ENCODE data around the gene DGCR2.
A peak's percentile ranks its signal among the peaks of the same experiment; 100 is the strongest.
"Not testable (repeated sequence)": the region's sequence is repeated elsewhere in the genome, so short reads cannot be mapped to it uniquely, and the experiment has no call there.

The DGCR2 gene

DNA sequence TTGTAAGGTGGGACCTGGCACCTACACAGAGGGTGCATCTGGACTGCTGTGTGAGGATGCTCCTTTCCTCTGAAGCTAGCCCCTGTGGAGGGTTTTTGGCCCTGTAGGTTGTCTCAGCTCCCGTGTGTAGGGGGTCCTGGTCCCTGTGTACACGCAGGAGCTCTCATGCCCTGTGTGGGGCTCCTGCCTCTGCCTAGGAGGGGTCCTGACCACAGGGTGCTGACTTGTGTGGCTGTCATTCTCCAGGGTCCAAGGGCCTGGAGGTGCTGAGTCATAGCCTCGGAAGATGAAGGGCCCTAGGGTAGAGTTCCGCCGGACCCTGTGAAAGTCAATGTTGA lies 88.7 kb downstream of the DGCR2 start:
- not testable (repeated sequence) for H3K4me3 Mint-ChIP-seq; H3K27me3 Mint-ChIP-seq; H3K27ac Mint-ChIP-seq; H3K9me3 Mint-ChIP-seq; ATAC-seq (ENCODE audit: low read depth); H3K36me3 Mint-ChIP-seq; H3K4me1 Mint-ChIP-seq; DNase-seq (ENCODE audit: low spot score in 2 of 2)

- not testable (repeated sequence) for H3K4me3 Mint-ChIP-seq; H3K9me3 Mint-ChIP-seq; H3K27me3 Mint-ChIP-seq; H3K27ac Mint-ChIP-seq; DNase-seq (ENCODE audit: low spot score in 2 of 2); H3K36me3 Mint-ChIP-seq; H3K4me1 Mint-ChIP-seq; ATAC-seq (ENCODE audit: low read depth)
These were observed 89.2 kb downstream of the DGCR2 start for GRCh38 chr22:19032898-19033567.

DNA sequence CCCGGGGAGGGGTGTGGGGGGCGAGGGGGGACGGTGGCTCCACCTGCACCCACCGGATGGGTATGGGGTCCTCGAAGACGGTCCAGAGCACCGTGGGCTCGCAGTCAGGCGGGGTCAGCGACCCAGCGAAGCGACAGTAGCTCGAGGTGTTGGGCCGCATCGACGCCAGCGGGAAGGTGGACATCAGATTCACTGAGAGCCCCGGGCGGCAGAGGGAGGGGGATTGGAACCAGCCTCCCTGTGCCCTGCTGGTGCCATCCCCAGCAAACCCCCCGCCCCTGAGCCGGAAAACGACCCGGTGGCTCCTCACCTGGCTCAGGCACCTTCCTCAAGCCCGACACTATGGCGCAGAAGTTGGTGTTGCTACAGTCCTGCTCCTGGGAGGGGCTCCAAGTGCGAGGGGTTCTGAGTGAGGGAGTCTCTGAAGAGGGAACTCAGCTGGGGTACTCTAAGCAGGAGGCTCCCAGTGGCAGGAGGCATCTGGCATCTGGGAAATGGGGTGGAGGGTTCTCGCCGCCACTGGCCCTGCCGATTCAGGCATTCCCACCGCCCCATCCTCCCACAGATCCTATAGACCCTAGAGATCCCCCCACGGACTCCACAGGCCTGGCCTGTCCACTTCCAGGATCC lies 89.9 kb downstream of the DGCR2 start:
- not testable (repeated sequence) for DNase-seq (ENCODE audit: low spot score in 2 of 2); ATAC-seq (ENCODE audit: low read depth); H3K36me3 Mint-ChIP-seq; H3K27ac Mint-ChIP-seq; H3K27me3 Mint-ChIP-seq; H3K9me3 Mint-ChIP-seq; H3K4me3 Mint-ChIP-seq; H3K4me1 Mint-ChIP-seq

GRCh38 chr22:19030889-19031252 lies 91.3 kb downstream of the DGCR2 start:
- not testable (repeated sequence) for H3K27me3 Mint-ChIP-seq; H3K27ac Mint-ChIP-seq; H3K36me3 Mint-ChIP-seq; ATAC-seq (ENCODE audit: low read depth); DNase-seq (ENCODE audit: low spot score in 2 of 2); H3K4me3 Mint-ChIP-seq; H3K9me3 Mint-ChIP-seq
- peaks cover 13% of the 10 kb centered on the region for H3K4me1 Mint-ChIP-seq

DNA sequence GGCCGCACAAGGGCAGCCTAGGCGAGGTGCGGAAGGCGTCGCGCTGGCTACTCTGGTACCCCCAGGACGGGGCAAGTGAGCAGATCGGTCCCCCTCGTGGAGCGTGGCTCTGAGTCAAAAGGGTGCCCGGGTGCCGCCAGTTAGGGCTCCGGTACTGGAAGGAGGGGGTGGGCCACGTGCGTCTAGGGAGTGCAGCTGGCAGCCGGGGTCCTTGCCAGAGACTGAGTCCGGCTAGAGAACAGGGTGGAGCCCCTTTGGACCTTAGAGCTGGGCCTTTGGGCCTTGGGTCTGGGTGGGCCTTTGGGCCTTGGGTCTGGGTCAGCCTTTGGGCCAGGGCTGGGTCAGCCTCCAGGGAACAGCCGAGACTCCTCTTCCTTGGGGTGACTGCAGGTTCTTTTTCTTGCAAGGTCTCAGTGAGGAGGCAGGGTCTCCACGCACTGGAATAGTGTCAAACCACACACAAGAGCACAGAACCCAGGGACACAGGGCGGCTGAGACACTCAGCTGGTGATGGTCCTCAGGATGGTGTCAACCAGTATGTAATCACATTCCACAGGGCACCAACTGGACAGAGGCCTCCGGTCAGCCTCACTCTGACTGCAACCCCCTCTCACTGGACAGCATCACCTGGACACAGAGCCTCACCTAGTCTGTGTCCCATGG lies 91.9 kb downstream of the DGCR2 start:
- not testable (repeated sequence) for H3K36me3 Mint-ChIP-seq; ATAC-seq (ENCODE audit: low read depth); H3K27ac Mint-ChIP-seq; H3K27me3 Mint-ChIP-seq; H3K9me3 Mint-ChIP-seq; H3K4me3 Mint-ChIP-seq
- DNase-seq (ENCODE audit: low spot score in 2 of 2) = peak in 1 of 2 donors; percentile 6
- peaks cover 13% of the 10 kb centered on the region for H3K4me1 Mint-ChIP-seq

- not testable (repeated sequence) for H3K36me3 Mint-ChIP-seq; ATAC-seq (ENCODE audit: low read depth); H3K27me3 Mint-ChIP-seq; H3K27ac Mint-ChIP-seq; H3K9me3 Mint-ChIP-seq; H3K4me3 Mint-ChIP-seq
- H3K4me1 Mint-ChIP-seq = peaks cover 13% of the 10 kb centered on the region
- DNase-seq (ENCODE audit: low spot score in 2 of 2) = peak in 1 of 2 donors; percentile 9
These were observed 92.8 kb downstream of the DGCR2 start for GRCh38 chr22:19029113-19030103.

GRCh38 chr22:19028060-19028455 lies 94.2 kb downstream of the DGCR2 start:
- Mint-ChIP-seq H3K4me1 (peaks cover 11% of the 10 kb centered on the region), H3K27me3 (peaks cover 10% of the 10 kb centered on the region)
- not testable (repeated sequence) for H3K27ac Mint-ChIP-seq; H3K36me3 Mint-ChIP-seq; ATAC-seq (ENCODE audit: low read depth); H3K9me3 Mint-ChIP-seq; H3K4me3 Mint-ChIP-seq
- peak in 1 of 2 donors; percentile 8 for DNase-seq (ENCODE audit: low spot score in 2 of 2)

GRCh38 chr22:19027371-19028059 lies 94.7 kb downstream of the DGCR2 start:
- H3K27ac Mint-ChIP-seq = not testable (repeated sequence)

DNA sequence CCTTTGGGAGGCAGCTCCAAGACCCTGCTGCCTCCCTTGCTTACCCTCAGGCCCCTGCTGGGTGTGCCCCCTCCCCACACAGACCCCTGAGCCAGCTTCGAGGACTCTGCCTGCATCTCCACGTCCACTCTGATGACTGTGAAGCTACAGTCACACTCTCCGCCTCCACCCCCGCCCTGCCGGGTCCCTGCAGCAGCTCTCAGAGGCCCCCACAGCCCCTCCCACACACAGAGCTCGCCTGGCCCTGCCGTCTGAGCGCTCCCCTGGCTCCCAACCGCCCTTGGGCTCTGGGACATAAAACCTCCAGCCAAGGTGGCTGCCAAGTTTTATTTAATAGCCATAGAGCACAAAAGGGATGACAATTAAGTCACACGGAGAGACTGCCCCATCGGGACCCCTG lies 96.1 kb downstream of the DGCR2 start:
- not testable (repeated sequence) for ATAC-seq (ENCODE audit: low read depth)

More at GRCh38 chr22:19027371-19028059, 94.7 kb downstream of the DGCR2 start:
- peaks cover 10% of the 10 kb centered on the region for H3K27me3 Mint-ChIP-seq
- not testable (repeated sequence) for H3K9me3 Mint-ChIP-seq; H3K36me3 Mint-ChIP-seq; H3K4me3 Mint-ChIP-seq; ATAC-seq (ENCODE audit: low read depth); H3K4me1 Mint-ChIP-seq
- peak in 1 of 2 donors; percentile 7 for DNase-seq (ENCODE audit: low spot score in 2 of 2)

DNA sequence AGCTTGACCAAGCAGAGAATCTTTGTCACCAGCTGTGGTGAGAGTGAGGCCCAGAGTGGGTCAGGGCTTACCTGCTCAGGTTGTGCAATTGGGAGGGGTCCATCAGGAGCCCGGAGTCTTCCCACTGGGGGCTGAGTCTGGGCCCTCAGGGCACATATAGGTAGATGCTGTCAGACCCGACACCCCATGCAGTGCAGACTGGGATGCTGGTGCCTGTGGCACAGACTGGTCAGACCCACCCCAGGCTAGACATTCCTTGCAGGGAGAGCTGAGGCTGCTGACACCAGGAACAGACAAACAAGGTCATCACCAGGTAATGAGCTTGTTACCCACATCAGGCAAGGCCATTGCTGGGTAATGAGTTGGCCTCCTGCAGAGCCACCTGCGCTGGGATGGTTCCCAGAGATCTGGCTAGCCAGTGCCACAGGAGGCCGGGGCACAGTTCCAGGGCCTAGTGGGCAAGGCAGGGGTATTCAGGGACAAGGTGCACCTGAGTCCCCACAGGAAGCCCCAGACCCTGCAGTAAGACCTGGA lies 97.2 kb downstream of the DGCR2 start:
- not testable (repeated sequence) for H3K4me3 Mint-ChIP-seq; H3K4me1 Mint-ChIP-seq; ATAC-seq (ENCODE audit: low read depth); H3K9me3 Mint-ChIP-seq; H3K36me3 Mint-ChIP-seq; H3K27ac Mint-ChIP-seq
- peak in 1 of 2 donors; percentile 8 for DNase-seq (ENCODE audit: low spot score in 2 of 2)
- H3K27me3 Mint-ChIP-seq = peaks cover 10% of the 10 kb centered on the region

More for the DNA sequence above, 96.1 kb downstream of the DGCR2 start:
- not testable (repeated sequence) for H3K27ac Mint-ChIP-seq; H3K4me3 Mint-ChIP-seq; H3K9me3 Mint-ChIP-seq; H3K36me3 Mint-ChIP-seq; H3K4me1 Mint-ChIP-seq; DNase-seq (ENCODE audit: low spot score in 2 of 2)
- H3K27me3 Mint-ChIP-seq = peaks cover 10% of the 10 kb centered on the region

GRCh38 chr22:19023931-19024330 lies 98.3 kb downstream of the DGCR2 start:
- H3K4me1 Mint-ChIP-seq; ATAC-seq (ENCODE audit: low read depth); H3K4me3 Mint-ChIP-seq; H3K36me3 Mint-ChIP-seq; H3K27ac Mint-ChIP-seq; H3K9me3 Mint-ChIP-seq; DNase-seq (ENCODE audit: low spot score in 2 of 2): not testable (repeated sequence)
- H3K27me3 Mint-ChIP-seq = peaks cover 13% of the 10 kb centered on the region

GRCh38 chr22:19022755-19023154 lies 99.5 kb downstream of the DGCR2 start:
- DNase-seq (ENCODE audit: low spot score in 2 of 2) (no peak), ATAC-seq (ENCODE audit: low read depth) (no peak)
- Mint-ChIP-seq H3K4me3 (no peak overlapping the region), H3K4me1 (peaks cover 3% of the 10 kb centered on the region), H3K36me3 (no peaks in the 10 kb centered on the region), H3K27me3 (peaks cover 12% of the 10 kb centered on the region), H3K9me3 (no peaks in the 10 kb centered on the region), H3K27ac (no peak overlapping the region)

DNA sequence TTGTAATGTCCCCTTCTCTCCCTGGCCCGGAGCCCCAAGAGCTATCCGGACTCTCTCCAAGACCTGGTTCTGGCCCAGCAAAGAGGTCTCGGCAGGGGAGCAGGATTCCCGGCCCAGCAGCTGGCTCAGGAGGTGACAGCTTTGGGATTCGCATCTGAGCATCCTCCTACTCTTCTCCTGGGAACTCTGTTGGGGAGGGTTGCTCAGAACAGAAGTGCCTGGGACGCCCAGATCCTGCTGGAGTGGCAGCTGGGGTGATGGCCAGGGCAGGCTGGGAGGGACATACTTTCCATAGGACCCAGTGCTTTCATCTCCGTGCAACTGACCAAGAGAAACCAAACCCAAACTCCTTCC lies 102.6 kb downstream of the DGCR2 start:
- Mint-ChIP-seq H3K9me3 (no peaks in the 10 kb centered on the region), H3K36me3 (no peaks in the 10 kb centered on the region), H3K27me3 (peaks cover 8% of the 10 kb centered on the region), H3K4me1 (no peaks in the 10 kb centered on the region), H3K27ac (no peak overlapping the region), H3K4me3 (no peak overlapping the region)
- peak in 1 of 2 donors; percentile 7 for DNase-seq (ENCODE audit: low spot score in 2 of 2)
- ATAC-seq (ENCODE audit: low read depth) = no peak
